Esophagus (tissue), 2 donors: ENCODE measurements around the gene DNASE1L1. TPM values are rescaled to one million over a fixed set of nuclear protein-coding genes. Genes with fewer than 3 reads are reported as not detected.
"Not testable (repeated sequence)": the region's sequence is repeated elsewhere in the genome, so short reads cannot be mapped to it uniquely, and the experiment has no call there.

Experiments
- H3K27ac ChIP-seq, 2 donors: one replicate each; pipeline ENCODE4 v1.5.1; 2013; ENCODE audit warnings: low read depth in 2 of 2, mild to moderate bottlenecking in 2 of 2, inconsistent platforms in 1 of 2, low read length in 1 of 2, moderate library complexity in 1 of 2
- H3K27me3 ChIP-seq, 2 donors: one replicate each; pipeline ENCODE4 v1.6.1; 2013; ENCODE audit warnings: low read length in 2 of 2, control low read depth in 1 of 2, mild to moderate bottlenecking in 1 of 2; ENCODE audit not compliant: insufficient read depth in 2 of 2, control insufficient read depth in 1 of 2
- H3K36me3 ChIP-seq, 2 donors: one replicate each; pipeline ENCODE4 v1.6.1; 2013; ENCODE audit warnings: low read length in 1 of 2; ENCODE audit not compliant: control insufficient read depth in 2 of 2, insufficient read depth in 2 of 2
- H3K4me1 ChIP-seq, 2 donors: one replicate each; pipeline ENCODE4 v1.6.1; 2013; ENCODE audit warnings: low read length in 1 of 2; ENCODE audit not compliant: control insufficient read depth in 2 of 2, insufficient read depth in 2 of 2
- H3K4me3 ChIP-seq, 2 donors: one replicate each; pipeline ENCODE4 v1.5.1; 2013; ENCODE audit warnings: low read length in 2 of 2, mild to moderate bottlenecking in 2 of 2, low read depth in 1 of 2, moderate library complexity in 1 of 2
- H3K9me3 ChIP-seq, 2 donors: one replicate each; pipeline ENCODE4 v1.6.1; 2013; ENCODE audit warnings: mild to moderate bottlenecking in 2 of 2, low read depth in 1 of 2, low read length in 1 of 2, moderate library complexity in 1 of 2; ENCODE audit not compliant: control insufficient read depth in 2 of 2, insufficient read depth in 1 of 2
- WGBS, 2 donors: extraction: QIAGEN DNeasy Blood & Tissue Kit; methylation state at CpG; one replicate each; pipeline ENCODE4 v1.1.7; 2013; 5-methylcytosine and 5-hydroxymethylcytosine counted together
- polyA plus RNA-seq, 2 donors: library from polyadenylated mRNA; stranded (reverse); fragments of 200-250 nt; gene quantifications; one replicate each; pipeline ENCODE4 v1.2.3, GENCODE V29; 2013
- donor health status: healthy with polysubstance abuse.
- donor health status: Bipolar disorder and iron deficiency.

The DNASE1L1 gene
- polyA plus RNA-seq, 2 donors = 20.1 to 20.3 TPM

DNA sequence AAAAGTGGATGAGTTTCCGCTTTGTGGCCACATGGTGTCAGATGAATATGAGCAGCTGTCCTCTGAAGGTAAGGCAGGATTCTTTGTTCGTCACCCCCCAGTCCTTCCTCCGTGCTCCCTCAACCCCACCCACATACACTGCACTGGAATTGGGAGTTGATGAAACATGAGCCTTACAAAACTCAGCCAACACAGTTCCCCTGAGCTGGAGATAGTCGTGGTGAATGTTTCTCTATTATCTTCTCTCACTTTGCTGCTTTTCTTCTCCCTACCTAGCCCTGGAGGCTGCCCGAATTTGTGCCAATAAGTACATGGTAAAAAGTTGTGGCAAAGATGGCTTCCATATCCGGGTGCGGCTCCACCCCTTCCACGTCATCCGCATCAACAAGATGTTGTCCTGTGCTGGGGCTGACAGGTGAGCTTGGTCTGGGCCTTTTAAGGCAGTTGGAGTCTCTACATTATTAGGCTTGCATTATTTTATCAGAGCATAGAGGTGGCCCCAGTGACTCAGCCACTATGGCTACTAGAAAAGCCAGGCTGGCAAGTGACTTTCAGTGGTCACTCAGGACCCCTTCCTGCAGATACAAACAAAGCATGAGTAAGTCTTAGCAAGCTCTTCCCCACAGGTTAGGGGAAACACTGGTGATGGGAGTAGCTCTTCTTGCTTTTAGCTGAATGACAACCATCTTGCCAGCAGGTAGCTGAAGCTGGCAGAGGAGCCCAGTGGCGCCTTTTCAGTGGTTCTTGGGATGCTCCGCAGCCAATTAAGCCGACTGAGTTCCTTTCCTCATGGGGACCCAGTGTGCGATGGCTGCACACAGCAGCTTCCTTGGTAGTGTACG is 9.3 kb downstream of the DNASE1L1 start:
- peaks cover 4 to 6% of the 10 kb centered on the region in 2 donors for H3K4me1 ChIP-seq
- peak overlapping the region; percentile 96 to 99 for H3K27ac ChIP-seq
- H3K4me3 ChIP-seq = peak overlapping the region; percentile 54 to 82
- WGBS, 2 donors = 30 to 52% methylated on average over 14 of the region's 14 CpGs
- peaks cover 0 to 3% of the 10 kb centered on the region in 2 donors for H3K9me3 ChIP-seq
- no peaks in the 10 kb centered on the region for H3K27me3 ChIP-seq
- peaks cover 0 to 15% of the 10 kb centered on the region in 2 donors for H3K36me3 ChIP-seq

DNA sequence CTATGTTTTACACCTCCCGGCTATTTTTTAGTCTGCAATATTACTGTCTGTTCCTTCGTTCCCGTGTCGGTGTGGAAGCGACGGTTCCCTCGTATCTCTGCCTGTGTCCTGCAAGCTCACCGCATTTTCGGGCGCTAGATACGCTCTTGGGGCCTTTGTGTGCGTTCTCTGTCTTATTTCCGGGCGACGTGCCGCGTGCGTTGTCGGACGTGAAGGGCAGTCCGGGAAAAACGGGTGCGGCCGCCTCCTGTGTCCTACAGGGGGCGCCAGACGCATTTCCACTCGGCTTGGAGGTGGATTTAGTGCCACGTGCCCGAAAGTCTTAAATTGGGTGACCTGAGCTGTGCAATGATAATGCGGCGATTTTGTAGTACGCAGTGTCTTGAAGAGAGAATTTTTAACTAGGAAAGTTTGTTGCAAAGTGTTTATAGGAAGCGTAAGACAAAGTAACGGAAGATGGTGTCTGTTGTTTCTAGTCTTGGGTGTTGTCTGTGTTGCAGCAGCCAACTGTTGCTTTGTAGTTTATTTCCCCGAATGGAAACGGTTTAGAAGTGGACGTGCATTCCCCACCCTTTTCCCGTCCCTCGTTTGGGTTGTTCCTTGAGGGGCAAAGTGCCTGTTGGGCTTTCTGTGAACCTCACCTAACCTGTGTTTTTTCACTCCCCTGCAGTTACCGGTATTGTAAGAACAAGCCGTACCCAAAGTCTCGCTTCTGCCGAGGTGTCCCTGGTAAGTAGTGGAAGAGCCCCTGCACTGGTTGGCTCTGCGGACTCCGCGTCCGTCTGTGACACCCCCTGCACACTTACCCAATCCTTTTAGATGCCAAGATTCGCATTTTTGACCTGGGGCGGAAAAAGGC is 10.2 kb downstream of the DNASE1L1 start:
- H3K27ac ChIP-seq = peak overlapping the region; percentile 96 to 99
- H3K9me3 ChIP-seq = peaks cover 0 to 3% of the 10 kb centered on the region in 2 donors
- 1 to 24% methylated on average over 49 of the region's 49 CpGs for WGBS, 2 donors
- no peaks in the 10 kb centered on the region for H3K27me3 ChIP-seq
- peaks cover 0 to 15% of the 10 kb centered on the region in 2 donors for H3K36me3 ChIP-seq
- peaks cover 4 to 6% of the 10 kb centered on the region in 2 donors for H3K4me1 ChIP-seq
- peak overlapping the region; percentile 54 to 82 for H3K4me3 ChIP-seq

DNA sequence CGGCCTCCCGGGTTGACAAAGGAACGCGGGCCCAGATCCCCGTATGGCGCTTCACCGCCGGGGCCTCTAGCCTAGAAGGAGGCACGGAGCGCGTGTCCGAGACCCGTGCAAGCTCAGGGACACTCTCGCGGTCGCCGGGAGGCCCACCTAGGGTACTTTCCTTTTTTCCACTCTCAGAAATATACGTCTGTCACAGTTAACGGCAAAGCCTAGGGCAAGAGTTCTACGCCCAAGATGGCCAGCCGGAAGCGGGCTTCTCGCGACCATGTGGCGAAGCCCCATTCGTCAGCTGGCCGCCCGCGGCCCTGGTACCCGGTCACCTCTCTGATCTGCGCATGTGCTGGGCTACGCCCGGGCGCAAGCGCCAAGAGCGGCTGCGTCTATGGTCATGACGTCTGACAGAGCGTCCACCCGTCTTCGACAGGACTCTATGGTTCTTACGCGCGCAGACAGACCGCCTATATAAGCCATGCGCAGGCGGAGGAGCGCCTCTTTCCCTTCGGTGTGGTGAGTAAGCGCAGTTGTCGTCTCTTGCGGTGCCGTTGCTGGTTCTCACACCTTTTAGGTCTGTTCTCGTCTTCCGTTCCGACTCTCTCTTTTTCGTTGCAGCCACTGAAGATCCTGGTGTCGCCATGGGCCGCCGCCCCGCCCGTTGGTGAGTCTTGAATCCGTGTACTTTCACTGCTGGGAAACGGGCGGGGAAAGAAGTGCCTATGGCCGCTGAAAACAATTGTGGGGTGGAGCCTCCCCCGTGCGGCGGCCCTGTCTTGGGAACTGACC is 11.0 kb downstream of the DNASE1L1 start, which contains the start of gene RPL10:
RPL10 (plus strand) TSS at position 490 of the 780 bp plus-strand sequence; CDS start at position 633, 143 bp downstream.
- Histone ChIP-seq H3K4me1 (peaks cover 4 to 6% of the 10 kb centered on the region in 2 donors), H3K9me3 (peaks cover 0 to 3% of the 10 kb centered on the region in 2 donors), H3K27me3 (no peaks in the 10 kb centered on the region), H3K27ac (peak within 1 kb of the TSS; percentile 96 to 99), H3K36me3 (peaks cover 0 to 15% of the 10 kb centered on the region in 2 donors), H3K4me3 (peak within 1 kb of the TSS; percentile 54 to 82)
- WGBS, 2 donors = 0 to 32% methylated on average over 69 of the region's 69 CpGs

DNA sequence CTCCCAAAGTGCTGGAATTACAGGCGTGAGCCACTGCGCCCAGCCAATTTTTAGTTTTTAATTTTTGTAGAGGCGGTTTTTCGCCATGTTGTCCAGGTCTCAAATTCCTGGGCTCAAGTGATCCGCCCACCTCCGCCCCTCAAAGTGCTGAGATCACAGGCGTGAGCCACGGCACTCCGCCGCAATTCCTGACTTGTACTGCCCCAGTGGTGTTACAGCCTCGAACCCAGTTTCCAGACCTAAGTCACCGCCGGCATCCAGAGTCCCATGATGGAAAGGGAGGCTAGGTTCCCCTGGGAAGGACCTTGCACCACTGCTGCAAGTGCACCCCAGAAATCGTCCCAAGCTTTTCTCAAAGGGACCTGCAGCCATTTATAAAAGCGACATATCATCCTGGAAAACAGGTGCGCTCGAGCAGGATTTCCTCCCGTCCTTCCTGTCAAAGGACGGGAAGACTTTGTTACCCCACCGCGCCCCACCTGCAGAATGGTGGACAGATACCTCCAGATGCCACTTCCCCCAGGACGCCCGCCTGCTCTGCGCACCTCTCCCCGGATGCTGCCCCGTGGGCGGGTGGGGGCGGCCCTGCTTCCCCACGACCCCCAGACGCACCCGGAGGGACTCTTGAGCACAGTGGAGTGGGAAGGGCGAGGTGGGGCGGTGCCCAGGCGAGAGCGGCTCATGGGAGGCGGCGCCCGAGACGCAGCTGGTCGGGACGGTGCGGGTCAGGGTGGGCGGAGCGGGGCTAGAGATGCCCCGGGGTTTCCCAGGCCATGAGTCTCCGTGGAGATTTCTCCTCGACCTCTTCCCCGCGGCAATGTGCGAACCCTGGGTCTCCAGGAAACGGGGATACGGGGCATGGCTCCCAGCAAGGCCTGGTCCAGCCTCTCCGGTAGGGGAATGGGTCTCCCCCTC is 11.8 kb downstream of the DNASE1L1 start:
- Histone ChIP-seq H3K36me3 (peaks cover 0 to 12% of the 10 kb centered on the region in 2 donors), H3K27ac (peak overlapping the region; percentile 96 to 99), H3K27me3 (no peaks in the 10 kb centered on the region), H3K4me1 (peaks cover 0 to 6% of the 10 kb centered on the region in 2 donors), H3K9me3 (peaks cover 0 to 3% of the 10 kb centered on the region in 2 donors), H3K4me3 (peak overlapping the region; percentile 41 to 82)
- WGBS, 2 donors = 3 to 28% methylated on average over 53 of the region's 53 CpGs

DNA sequence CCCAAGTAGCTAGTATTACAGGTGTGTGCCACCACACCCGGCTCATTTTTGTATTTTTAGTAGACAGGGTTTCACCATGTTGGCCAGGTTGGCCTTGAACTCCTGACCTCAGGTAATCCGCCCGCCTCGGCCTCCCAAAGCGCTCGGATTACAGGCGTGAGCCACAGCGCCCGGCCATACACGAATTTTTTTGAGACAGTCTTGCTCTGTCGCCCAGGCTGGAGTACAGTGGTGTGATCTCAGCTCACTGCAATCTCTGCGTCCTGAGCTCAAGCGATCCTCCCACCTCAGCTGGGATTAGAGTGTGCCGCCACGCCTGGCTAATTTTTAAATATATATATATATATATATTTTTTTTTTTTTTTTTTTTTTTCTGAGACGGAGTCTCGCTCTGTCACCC is 12.7 kb downstream of the DNASE1L1 start:
- H3K27ac ChIP-seq, H3K27me3 ChIP-seq, H3K9me3 ChIP-seq, H3K4me1 ChIP-seq, H3K4me3 ChIP-seq: not testable (repeated sequence)
- 87 to 88% methylated on average over 15 to 17 of the region's 17 CpGs for WGBS, 2 donors
- peaks cover 0 to 12% of the 10 kb centered on the region in 2 donors for H3K36me3 ChIP-seq

DNA sequence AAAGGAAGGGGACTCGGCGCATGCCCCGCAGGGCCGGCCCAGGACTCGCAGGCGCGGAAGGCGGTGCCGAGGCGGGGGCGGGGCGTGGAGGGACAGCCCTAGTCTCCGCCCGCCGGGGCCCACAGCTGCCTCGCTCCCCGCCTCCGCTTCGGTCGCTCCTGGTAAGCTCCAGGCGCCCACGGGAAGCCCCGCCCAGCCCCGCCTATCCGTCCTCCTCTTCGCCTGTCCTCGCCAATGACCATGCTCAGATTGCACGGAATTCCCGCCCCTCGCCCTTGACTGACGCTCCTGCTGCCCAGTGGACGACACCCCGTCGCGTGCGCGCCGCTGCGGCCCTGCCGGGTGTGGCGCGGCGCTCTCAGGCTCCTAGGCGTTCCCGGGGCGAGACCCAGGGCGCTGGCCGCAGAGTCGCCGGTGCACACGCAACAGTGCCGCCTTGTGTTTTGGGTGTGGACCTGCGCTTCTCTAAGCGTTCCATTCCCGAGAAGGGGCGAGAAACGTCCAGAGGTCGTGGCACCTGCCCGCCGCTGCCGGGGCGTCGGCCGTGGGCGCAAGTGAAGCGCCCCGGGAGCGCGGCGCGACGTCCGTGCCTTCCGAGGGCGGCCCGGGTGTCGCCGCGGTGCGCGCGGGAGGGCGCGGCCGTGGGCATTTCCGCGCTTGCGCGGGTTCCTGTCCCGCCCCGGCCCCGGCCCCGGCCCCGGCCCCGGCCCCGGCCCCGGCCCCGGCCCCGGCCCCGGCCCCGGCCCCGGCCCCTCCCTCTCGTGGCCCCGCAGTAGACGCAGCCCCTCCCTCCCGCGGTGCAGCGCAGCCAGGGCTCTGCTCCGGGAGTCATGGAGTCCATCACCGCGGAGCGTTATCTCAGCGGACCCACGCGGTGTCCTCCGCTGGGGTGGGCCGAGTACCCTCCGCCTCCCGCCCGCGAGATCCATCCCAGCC is 19.0 kb downstream of the DNASE1L1 start:
- H3K4me1 ChIP-seq, H3K9me3 ChIP-seq, H3K4me3 ChIP-seq, H3K27me3 ChIP-seq, H3K36me3 ChIP-seq: not testable (repeated sequence)
- 0 to 37% methylated on average over 13 to 24 of the region's 121 CpGs for WGBS, 2 donors
- peak overlapping the region in 1 of 2 donors; percentile 62 for H3K27ac ChIP-seq

DNA sequence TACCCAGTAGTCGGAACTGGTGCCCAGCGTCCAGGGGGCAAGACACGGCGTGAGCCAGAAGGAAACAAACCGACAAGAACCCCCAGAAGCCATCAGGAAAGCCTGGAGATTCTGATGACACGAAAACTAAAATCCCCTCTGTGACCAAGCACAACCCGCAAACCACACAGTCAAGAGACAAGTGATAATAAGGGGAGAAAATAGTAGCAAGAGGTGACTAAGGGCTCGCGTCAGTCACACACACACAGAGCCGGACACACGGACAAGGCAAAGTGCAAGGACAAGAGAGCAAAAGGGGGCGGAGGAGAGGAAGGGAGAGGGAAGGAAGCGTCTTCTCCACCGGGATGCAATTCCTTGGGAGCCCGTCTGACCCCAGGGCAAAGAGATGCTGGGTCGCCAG is 20.4 kb downstream of the DNASE1L1 start:
- not testable (repeated sequence) for H3K4me3 ChIP-seq, H3K4me1 ChIP-seq, H3K9me3 ChIP-seq, H3K27ac ChIP-seq, H3K27me3 ChIP-seq, H3K36me3 ChIP-seq
- WGBS, 2 donors = no CpG with 5 or more reads among the region's 16 CpGs

DNA sequence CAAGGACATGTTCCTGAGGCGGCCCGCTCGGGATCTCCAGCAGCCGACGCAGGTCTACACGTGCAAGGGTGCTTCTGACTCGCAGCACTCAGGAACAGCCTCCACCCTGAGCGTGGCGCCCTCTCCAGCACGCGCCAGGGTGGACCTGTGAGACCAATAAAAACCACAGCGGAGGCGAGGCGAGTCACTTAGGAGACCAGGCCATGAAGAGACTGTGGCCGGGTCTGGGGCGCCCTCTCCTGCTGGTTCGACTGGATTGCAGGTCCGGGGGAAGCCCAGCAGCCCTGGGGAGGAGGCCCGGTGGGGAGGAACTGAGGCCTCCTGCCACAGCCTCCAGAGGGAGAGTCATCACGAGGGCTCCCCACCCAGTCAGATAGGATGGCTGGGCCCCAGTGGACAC is 21.0 kb downstream of the DNASE1L1 start:
- no CpG with 5 or more reads among the region's 20 CpGs for WGBS, 2 donors
- H3K4me1 ChIP-seq, H3K27ac ChIP-seq, H3K4me3 ChIP-seq, H3K9me3 ChIP-seq, H3K36me3 ChIP-seq, H3K27me3 ChIP-seq: not testable (repeated sequence)
